ENCODE data around the gene FOXN3. TPM values are rescaled to one million over a fixed set of nuclear protein-coding genes. Genes with fewer than 3 reads are reported as not detected.

The FOXN3 gene
- polyA plus RNA-seq, 2 of the 4 experiments (the other 2 are of a cell fraction), result 6.0 to 6.4 TPM

DNA sequence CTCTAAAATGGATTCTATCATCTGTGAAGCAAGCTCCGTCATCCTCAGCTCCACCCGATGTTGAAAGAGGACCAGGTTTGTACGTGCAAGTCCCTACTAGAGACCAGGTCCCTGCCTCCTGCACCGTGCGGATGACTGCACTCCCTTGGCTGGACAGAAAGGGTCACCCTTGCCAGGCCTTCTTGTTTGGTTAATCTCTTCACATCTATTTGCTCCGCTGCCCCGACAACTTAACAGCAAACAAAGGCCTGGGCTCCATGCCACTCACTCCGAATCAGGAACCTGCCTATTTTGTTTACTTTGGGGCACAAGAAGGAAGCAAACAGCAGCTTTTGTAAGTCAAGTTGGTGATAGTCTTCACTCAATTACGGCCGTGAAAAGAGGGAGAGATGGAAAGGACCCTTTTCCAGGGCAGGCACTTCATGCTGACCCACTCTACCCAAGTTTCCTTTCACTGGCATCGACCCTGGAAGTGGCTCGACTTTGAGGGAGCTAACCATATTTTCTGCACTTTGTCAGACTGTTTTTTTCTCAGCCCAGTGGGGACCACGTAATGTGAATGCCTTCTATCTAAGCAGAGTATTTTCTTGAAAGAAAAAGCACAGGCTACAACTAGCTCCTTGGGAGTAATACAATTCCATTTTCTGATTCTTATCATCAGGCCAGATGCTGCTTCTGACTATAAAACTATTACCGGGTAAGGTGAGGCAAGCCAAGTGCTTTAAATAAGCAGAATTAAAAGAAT lies 202.6 kb downstream of the FOXN3 start:
- Histone ChIP-seq H3K27ac (peak overlapping the region in 1 of 2 experiments; percentile 7; a peak in 1 of 6 replicates), H3K4me1 (peaks cover 16% of the 10 kb centered on the region; the same call in 2 of the 3 replicates), H3K9me3 (no peaks in the 10 kb centered on the region), H3K4me2 (peak overlapping the region; percentile 61), H3K4me3 (no peak overlapping the region)
- WGBS (ENCODE audit: missing lambda C conversion rate), result 16% methylated on average over 14 of the region's 14 CpGs
- peak; percentile 98 to 99 for ATAC-seq
- ChIA-PET CTCF (interaction anchor here (0.9 kb wide), 1 partner anchor 701 kb away, joined by 3 read pairs; no protein-coding TSS in a partner anchor), POLR2A (no interaction called here)
- peak; percentile 49 to 87 for DNase-seq (ENCODE audit: low read depth in 1 of 2, low spot score in 1 of 2)
- no peak for FAIRE-seq
- TF ChIP-seq MAFK (IDR thresholded peaks at IDR 0.05; ENCODE audit: partially characterized antibody) (no peak), RAD21 (conservative IDR thresholded peaks at IDR 0.05 in 1 of 2, IDR thresholded peaks at IDR 0.05 in 1 of 2) (0 out of 5 replicates have a peak, but pooled peaks of 1 of the 2 experiments have one; percentile 37), SMC3 (IDR thresholded peaks at IDR 0.05) (peak; percentile 30; the same call in 1 of the 3 replicates), TFCP2L1 (CRISPR knock-in tag; IDR thresholded peaks at IDR 0.05) (no peak), ZFP36 (IDR thresholded peaks at IDR 0.05; ENCODE audit: borderline replicate concordance, partially characterized antibody) (no peak), CBX8 (IDR thresholded peaks at IDR 0.05) (no peak), FOSB (CRISPR knock-in tag; IDR thresholded peaks at IDR 0.05) (no peak), RCOR1 (IDR thresholded peaks at IDR 0.05; ENCODE audit: low read depth, low read length) (no peak), NR3C1 (IDR thresholded peaks at IDR 0.05) (no peak), HOXA7 (CRISPR knock-in tag; IDR thresholded peaks at IDR 0.05) (no peak), POLR2AphosphoS2 (conservative IDR thresholded peaks at IDR 0.05; ENCODE audit: low read length) (no peak), CEBPB (IDR thresholded peaks at IDR 0.05) (no peak), RNF2 (IDR thresholded peaks at IDR 0.05; ENCODE audit: borderline replicate concordance, low read depth) (no peak), GATA3 (IDR thresholded peaks at IDR 0.05; ENCODE audit: borderline replicate concordance) (peak; percentile 69; the same call in 1 of the 2 replicates), CBX2 (IDR thresholded peaks at IDR 0.05; ENCODE audit: borderline replicate concordance, low read depth) (no peak), BHLHE40 (IDR thresholded peaks at IDR 0.05; ENCODE audit: low read depth, low read length) (no peak)
- TF ChIP-seq, protein P1, sequence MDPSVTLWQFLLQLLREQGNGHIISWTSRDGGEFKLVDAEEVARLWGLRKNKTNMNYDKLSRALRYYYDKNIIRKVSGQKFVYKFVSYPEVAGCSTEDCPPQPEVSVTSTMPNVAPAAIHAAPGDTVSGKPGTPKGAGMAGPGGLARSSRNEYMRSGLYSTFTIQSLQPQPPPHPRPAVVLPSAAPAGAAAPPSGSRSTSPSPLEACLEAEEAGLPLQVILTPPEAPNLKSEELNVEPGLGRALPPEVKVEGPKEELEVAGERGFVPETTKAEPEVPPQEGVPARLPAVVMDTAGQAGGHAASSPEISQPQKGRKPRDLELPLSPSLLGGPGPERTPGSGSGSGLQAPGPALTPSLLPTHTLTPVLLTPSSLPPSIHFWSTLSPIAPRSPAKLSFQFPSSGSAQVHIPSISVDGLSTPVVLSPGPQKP (IDR thresholded peaks at IDR 0.05; ENCODE audit: low read depth, low read length), result no peak
- TF ChIP-seq, protein P2, sequence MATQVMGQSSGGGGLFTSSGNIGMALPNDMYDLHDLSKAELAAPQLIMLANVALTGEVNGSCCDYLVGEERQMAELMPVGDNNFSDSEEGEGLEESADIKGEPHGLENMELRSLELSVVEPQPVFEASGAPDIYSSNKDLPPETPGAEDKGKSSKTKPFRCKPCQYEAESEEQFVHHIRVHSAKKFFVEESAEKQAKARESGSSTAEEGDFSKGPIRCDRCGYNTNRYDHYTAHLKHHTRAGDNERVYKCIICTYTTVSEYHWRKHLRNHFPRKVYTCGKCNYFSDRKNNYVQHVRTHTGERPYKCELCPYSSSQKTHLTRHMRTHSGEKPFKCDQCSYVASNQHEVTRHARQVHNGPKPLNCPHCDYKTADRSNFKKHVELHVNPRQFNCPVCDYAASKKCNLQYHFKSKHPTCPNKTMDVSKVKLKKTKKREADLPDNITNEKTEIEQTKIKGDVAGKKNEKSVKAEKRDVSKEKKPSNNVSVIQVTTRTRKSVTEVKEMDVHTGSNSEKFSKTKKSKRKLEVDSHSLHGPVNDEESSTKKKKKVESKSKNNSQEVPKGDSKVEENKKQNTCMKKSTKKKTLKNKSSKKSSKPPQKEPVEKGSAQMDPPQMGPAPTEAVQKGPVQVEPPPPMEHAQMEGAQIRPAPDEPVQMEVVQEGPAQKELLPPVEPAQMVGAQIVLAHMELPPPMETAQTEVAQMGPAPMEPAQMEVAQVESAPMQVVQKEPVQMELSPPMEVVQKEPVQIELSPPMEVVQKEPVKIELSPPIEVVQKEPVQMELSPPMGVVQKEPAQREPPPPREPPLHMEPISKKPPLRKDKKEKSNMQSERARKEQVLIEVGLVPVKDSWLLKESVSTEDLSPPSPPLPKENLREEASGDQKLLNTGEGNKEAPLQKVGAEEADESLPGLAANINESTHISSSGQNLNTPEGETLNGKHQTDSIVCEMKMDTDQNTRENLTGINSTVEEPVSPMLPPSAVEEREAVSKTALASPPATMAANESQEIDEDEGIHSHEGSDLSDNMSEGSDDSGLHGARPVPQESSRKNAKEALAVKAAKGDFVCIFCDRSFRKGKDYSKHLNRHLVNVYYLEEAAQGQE (IDR thresholded peaks at IDR 0.05), result no peak

DNA sequence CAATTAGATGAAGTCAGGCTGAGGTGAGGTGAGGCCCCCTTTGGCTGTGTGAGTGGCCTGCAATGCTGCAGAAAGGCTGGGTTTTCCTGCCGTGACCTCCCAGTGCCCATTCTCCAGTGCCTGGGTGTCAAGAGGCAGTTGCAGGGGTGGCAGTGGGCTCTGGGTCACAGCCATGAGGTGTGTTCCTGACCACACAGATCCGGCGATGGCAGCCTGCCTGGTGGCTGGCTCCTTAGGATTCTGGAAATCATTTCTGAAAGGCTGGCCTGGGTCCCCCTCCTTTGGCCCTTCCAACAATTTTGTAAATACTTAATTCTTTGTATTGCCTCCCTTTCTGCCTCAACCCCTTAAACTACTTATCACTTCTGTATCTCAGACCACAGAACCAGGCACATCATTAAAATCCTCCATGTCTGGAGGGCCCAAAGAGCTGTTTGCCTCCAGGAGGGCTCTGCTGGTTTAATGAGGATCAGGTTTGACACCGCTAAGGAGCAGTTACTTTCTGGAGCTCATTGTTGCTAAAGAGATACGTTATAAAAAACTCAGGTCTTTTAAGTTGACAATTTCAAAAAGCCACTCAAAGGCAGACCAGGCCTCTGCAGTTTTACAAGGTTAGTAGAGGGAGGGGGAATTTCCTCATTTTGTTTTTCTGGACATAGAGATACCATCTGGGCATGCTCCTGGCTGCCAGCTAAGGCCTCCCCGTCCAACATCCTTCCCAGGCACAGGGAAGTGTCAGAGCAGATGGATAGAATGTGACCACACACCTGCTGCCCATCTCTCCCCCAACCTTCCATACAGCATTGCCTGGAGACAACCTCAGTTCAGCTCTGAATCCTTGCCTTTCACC lies 204.4 kb downstream of the FOXN3 start:
- ATAC-seq (no peak), DNase-seq (ENCODE audit: low read depth in 1 of 2, low spot score in 1 of 2) (no peak), FAIRE-seq (no peak)
- WGBS (ENCODE audit: missing lambda C conversion rate), result 80% methylated on average over 6 of the region's 6 CpGs
- Histone ChIP-seq H3K27ac (no peak overlapping the region), H3K4me3 (no peak overlapping the region), H3K4me2 (no peak overlapping the region), H3K4me1 (peaks cover 16% of the 10 kb centered on the region; the same call in 2 of the 3 replicates), H3K9me3 (no peaks in the 10 kb centered on the region)
- ChIA-PET POLR2A (no interaction called here), CTCF (interaction anchor here (1.0 to 1.7 kb wide), 2 partner anchors 8 to 11 kb away, joined by 3 to 5 read pairs; no protein-coding TSS in a partner anchor)
- no peak for TF ChIP-seq KDM1A (IDR thresholded peaks at IDR 0.05; ENCODE audit: low read depth)
- TF ChIP-seq, protein P3, sequence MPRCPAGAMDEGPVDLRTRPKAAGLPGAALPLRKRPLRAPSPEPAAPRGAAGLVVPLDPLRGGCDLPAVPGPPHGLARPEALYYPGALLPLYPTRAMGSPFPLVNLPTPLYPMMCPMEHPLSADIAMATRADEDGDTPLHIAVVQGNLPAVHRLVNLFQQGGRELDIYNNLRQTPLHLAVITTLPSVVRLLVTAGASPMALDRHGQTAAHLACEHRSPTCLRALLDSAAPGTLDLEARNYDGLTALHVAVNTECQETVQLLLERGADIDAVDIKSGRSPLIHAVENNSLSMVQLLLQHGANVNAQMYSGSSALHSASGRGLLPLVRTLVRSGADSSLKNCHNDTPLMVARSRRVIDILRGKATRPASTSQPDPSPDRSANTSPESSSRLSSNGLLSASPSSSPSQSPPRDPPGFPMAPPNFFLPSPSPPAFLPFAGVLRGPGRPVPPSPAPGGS (IDR thresholded peaks at IDR 0.05), result no peak
- no peak for TF ChIP-seq NPAS2 (CRISPR knock-in tag; IDR thresholded peaks at IDR 0.05; ENCODE audit: borderline replicate concordance)
- TF ChIP-seq, protein P4, sequence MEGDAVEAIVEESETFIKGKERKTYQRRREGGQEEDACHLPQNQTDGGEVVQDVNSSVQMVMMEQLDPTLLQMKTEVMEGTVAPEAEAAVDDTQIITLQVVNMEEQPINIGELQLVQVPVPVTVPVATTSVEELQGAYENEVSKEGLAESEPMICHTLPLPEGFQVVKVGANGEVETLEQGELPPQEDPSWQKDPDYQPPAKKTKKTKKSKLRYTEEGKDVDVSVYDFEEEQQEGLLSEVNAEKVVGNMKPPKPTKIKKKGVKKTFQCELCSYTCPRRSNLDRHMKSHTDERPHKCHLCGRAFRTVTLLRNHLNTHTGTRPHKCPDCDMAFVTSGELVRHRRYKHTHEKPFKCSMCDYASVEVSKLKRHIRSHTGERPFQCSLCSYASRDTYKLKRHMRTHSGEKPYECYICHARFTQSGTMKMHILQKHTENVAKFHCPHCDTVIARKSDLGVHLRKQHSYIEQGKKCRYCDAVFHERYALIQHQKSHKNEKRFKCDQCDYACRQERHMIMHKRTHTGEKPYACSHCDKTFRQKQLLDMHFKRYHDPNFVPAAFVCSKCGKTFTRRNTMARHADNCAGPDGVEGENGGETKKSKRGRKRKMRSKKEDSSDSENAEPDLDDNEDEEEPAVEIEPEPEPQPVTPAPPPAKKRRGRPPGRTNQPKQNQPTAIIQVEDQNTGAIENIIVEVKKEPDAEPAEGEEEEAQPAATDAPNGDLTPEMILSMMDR (IDR thresholded peaks at IDR 0.05), result no peak
- no peak for TF ChIP-seq PHF8 (IDR thresholded peaks at IDR 0.05; ENCODE audit: borderline replicate concordance, low read depth)
- no peak for TF ChIP-seq SMC3 (IDR thresholded peaks at IDR 0.05)
- TF ChIP-seq BHLHE40 (IDR thresholded peaks at IDR 0.05; ENCODE audit: low read depth, low read length), result no peak
- no peak for TF ChIP-seq ZSCAN20 (CRISPR knock-in tag; IDR thresholded peaks at IDR 0.05)
- no peak for TF ChIP-seq MAFK (IDR thresholded peaks at IDR 0.05; ENCODE audit: partially characterized antibody)
- no peak for TF ChIP-seq JUNB (IDR thresholded peaks at IDR 0.05)
- TF ChIP-seq, protein P5, sequence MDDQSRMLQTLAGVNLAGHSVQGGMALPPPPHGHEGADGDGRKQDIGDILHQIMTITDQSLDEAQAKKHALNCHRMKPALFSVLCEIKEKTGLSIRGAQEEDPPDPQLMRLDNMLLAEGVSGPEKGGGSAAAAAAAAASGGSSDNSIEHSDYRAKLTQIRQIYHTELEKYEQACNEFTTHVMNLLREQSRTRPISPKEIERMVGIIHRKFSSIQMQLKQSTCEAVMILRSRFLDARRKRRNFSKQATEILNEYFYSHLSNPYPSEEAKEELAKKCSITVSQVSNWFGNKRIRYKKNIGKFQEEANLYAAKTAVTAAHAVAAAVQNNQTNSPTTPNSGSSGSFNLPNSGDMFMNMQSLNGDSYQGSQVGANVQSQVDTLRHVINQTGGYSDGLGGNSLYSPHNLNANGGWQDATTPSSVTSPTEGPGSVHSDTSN (IDR thresholded peaks at IDR 0.05), result no peak
